GM10266 (cell line): ENCODE results near the gene EPS8L1.

Experiments
- DNase-seq: peaks from one replicate; pipeline ENCODE4 v3.0.0; 2012; ENCODE audit errors: extremely low spot score
- CTCF ChIP-seq: IDR thresholded peaks from 2 replicates; pipeline ENCODE4 v1.5.1; 2012; ENCODE audit warnings: mild to moderate bottlenecking, low read depth; ENCODE audit not compliant: control insufficient read depth, insufficient read depth; ENCODE audit errors: missing control alignments

EPS8L1 gene

GRCh38 chr19:55111238-55111831 is 35.7 kb downstream of the EPS8L1 start:
- no peak for DNase-seq
- TF ChIP-seq CTCF, result no peak

GRCh38 chr19:55112246-55112776 is 36.6 kb downstream of the EPS8L1 start:
- no peak for DNase-seq
- no peak for TF ChIP-seq CTCF

- no peak for DNase-seq
- TF ChIP-seq CTCF, result no peak
Measured at GRCh38 chr19:55112777-55113569, 37.3 kb downstream of the EPS8L1 start.

GRCh38 chr19:55113570-55114039 is 37.9 kb downstream of the EPS8L1 start:
- no peak for DNase-seq
- TF ChIP-seq CTCF, result no peak

GRCh38 chr19:55114566-55115145 is 39.0 kb downstream of the EPS8L1 start:
- no peak for DNase-seq
- no peak for TF ChIP-seq CTCF

GRCh38 chr19:55115446-55116065 is 39.9 kb downstream of the EPS8L1 start:
- TF ChIP-seq CTCF, result no peak
- DNase-seq, result no peak
